ENCODE results near the gene RTN3. TPM values are rescaled to one million over a fixed set of nuclear protein-coding genes. Genes with fewer than 3 reads are reported as not detected.

Gene RTN3
- total RNA-seq, 2 donors from 2014 or later: 128 to 160 TPM

GRCh38 chr11:63729326-63729725 is 48.0 kb downstream of the RTN3 start:
- no peaks in the 10 kb centered on the region for H3K27me3 ChIP-seq (ENCODE audit: control insufficient read depth, insufficient read depth, low read length, poor library complexity, severe bottlenecking)
- TF ChIP-seq, protein P1, sequence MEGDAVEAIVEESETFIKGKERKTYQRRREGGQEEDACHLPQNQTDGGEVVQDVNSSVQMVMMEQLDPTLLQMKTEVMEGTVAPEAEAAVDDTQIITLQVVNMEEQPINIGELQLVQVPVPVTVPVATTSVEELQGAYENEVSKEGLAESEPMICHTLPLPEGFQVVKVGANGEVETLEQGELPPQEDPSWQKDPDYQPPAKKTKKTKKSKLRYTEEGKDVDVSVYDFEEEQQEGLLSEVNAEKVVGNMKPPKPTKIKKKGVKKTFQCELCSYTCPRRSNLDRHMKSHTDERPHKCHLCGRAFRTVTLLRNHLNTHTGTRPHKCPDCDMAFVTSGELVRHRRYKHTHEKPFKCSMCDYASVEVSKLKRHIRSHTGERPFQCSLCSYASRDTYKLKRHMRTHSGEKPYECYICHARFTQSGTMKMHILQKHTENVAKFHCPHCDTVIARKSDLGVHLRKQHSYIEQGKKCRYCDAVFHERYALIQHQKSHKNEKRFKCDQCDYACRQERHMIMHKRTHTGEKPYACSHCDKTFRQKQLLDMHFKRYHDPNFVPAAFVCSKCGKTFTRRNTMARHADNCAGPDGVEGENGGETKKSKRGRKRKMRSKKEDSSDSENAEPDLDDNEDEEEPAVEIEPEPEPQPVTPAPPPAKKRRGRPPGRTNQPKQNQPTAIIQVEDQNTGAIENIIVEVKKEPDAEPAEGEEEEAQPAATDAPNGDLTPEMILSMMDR (conservative IDR thresholded peaks at IDR 0.05): no peak
- H3K4me3 Mint-ChIP-seq: no peak overlapping the region
- no peak overlapping the region for H3K4me3 ChIP-seq (ENCODE audit: low read length)
- 83 to 93% methylated on average over 1 to 3 of the region's 3 CpGs for WGBS, 2 experiments (ENCODE audit: insufficient coverage in 1 of 2, insufficient read length in 1 of 2)
- peaks cover 4% of the 10 kb centered on the region for H3K36me3 Mint-ChIP-seq (ENCODE audit: low read depth)
- H3K9me3 Mint-ChIP-seq: no peaks in the 10 kb centered on the region
- H3K36me3 ChIP-seq (ENCODE audit: control insufficient read depth, insufficient read depth, low read length): peaks cover 5% of the 10 kb centered on the region
- H3K27ac Mint-ChIP-seq: no peak overlapping the region
- no peak for DNase-seq
- H3K9me3 ChIP-seq (ENCODE audit: control insufficient read depth, low read length): no peaks in the 10 kb centered on the region
- H3K9ac ChIP-seq (ENCODE audit: extremely low read depth, low read length, poor library complexity, severe bottlenecking): no peak overlapping the region
- H3K4me1 ChIP-seq (ENCODE audit: control insufficient read depth, insufficient read depth, low read length): no peaks in the 10 kb centered on the region
- no peaks in the 10 kb centered on the region for H3K27me3 Mint-ChIP-seq (ENCODE audit: insufficient read depth)
- H3K27ac ChIP-seq (ENCODE audit: low read depth, low read length): no peak overlapping the region
- H3K4me1 Mint-ChIP-seq: no peaks in the 10 kb centered on the region

GRCh38 chr11:63736864-63737263 is 55.6 kb downstream of the RTN3 start:
- no peaks in the 10 kb centered on the region for H3K9me3 Mint-ChIP-seq
- no peak for DNase-seq
- Histone ChIP-seq H3K9me3 (ENCODE audit: control insufficient read depth, low read length) (no peaks in the 10 kb centered on the region), H3K27me3 (ENCODE audit: control insufficient read depth, insufficient read depth, low read length, poor library complexity, severe bottlenecking) (no peaks in the 10 kb centered on the region), H3K36me3 (ENCODE audit: control insufficient read depth, insufficient read depth, low read length) (no peaks in the 10 kb centered on the region), H3K27ac (ENCODE audit: low read depth, low read length) (no peak overlapping the region), H3K9ac (ENCODE audit: extremely low read depth, low read length, poor library complexity, severe bottlenecking) (no peak overlapping the region), H3K4me3 (ENCODE audit: low read length) (no peak overlapping the region), H3K4me1 (ENCODE audit: control insufficient read depth, insufficient read depth, low read length) (no peaks in the 10 kb centered on the region)
- 96% methylated on average over 4 of the region's 4 CpGs; no CpG with 5 or more reads in 1 of the 2 experiments for WGBS, 2 experiments (ENCODE audit: insufficient coverage in 1 of 2, insufficient read length in 1 of 2)
- TF ChIP-seq, protein P1 (conservative IDR thresholded peaks at IDR 0.05): no peak
- peaks cover 1% of the 10 kb centered on the region for H3K4me1 Mint-ChIP-seq
- no peak overlapping the region for H3K4me3 Mint-ChIP-seq
- H3K36me3 Mint-ChIP-seq (ENCODE audit: low read depth): peaks cover 8% of the 10 kb centered on the region
- no peak overlapping the region for H3K27ac Mint-ChIP-seq
- no peaks in the 10 kb centered on the region for H3K27me3 Mint-ChIP-seq (ENCODE audit: insufficient read depth)

DNA sequence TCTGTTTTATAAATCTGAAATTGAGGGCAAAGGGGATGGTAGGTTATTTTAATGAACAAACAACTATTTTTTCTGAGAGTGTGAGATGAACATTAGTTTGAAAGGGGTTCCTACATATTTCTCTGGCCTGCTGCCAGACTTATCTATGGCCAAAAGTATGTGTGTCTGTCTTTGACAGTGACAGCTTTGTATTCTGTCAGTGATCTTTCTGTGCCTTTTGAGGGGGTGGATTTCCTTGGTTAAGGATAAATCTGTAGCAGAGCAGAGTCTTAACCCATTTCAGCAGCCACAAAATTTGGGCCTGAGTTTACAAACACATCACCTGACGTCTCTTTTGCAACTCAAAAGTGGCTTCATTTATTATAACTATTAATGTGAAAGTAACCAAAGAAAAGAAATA is 56.4 kb downstream of the RTN3 start:
- no peak overlapping the region for H3K27ac Mint-ChIP-seq
- peaks cover 1% of the 10 kb centered on the region for H3K4me1 Mint-ChIP-seq
- no peak overlapping the region for H3K27ac ChIP-seq (ENCODE audit: low read depth, low read length)

More for the DNA sequence above, 56.4 kb downstream of the RTN3 start:
- WGBS, 2 experiments (ENCODE audit: insufficient coverage in 1 of 2, insufficient read length in 1 of 2): no CpG with 5 or more reads among the region's 1 CpG
- TF ChIP-seq, protein P1 (conservative IDR thresholded peaks at IDR 0.05): no peak
- Histone ChIP-seq H3K36me3 (ENCODE audit: control insufficient read depth, insufficient read depth, low read length) (no peaks in the 10 kb centered on the region), H3K4me1 (ENCODE audit: control insufficient read depth, insufficient read depth, low read length) (no peaks in the 10 kb centered on the region), H3K9ac (ENCODE audit: extremely low read depth, low read length, poor library complexity, severe bottlenecking) (no peak overlapping the region), H3K9me3 (ENCODE audit: control insufficient read depth, low read length) (no peaks in the 10 kb centered on the region), H3K4me3 (ENCODE audit: low read length) (no peak overlapping the region), H3K27me3 (ENCODE audit: control insufficient read depth, insufficient read depth, low read length, poor library complexity, severe bottlenecking) (no peaks in the 10 kb centered on the region)
- no peak for DNase-seq
- H3K36me3 Mint-ChIP-seq (ENCODE audit: low read depth): peaks cover 11% of the 10 kb centered on the region
- no peak overlapping the region for H3K4me3 Mint-ChIP-seq
- no peaks in the 10 kb centered on the region for H3K27me3 Mint-ChIP-seq (ENCODE audit: insufficient read depth)
- no peaks in the 10 kb centered on the region for H3K9me3 Mint-ChIP-seq
